WERI-Rb-1 (cell line): ENCODE data around the gene PDGFRB.
A peak's percentile ranks its signal among the peaks of the same experiment; 100 is the strongest.

Experiments
- DNase-seq: peaks from one replicate; pipeline ENCODE4 v3.0.0-alpha.2; 2020
- H3K27ac ChIP-seq: fragments of 250-450 bp; sonication (Bioruptor Pico); 2 replicates; pipeline ENCODE4 v1.5.1; 2020; ENCODE audit warnings: mild to moderate bottlenecking, moderate library complexity
- H3K27me3 ChIP-seq: fragments of 250-450 bp; sonication (Bioruptor Pico); 2 replicates; pipeline ENCODE4 v1.5.1; 2021; ENCODE audit warnings: mild to moderate bottlenecking, low read depth, moderate library complexity; ENCODE audit not compliant: insufficient read depth, severe bottlenecking
- H3K36me3 ChIP-seq: fragments of 250-450 bp; sonication (Bioruptor Pico); 2 replicates; pipeline ENCODE4 v1.5.1; 2020; ENCODE audit warnings: mild to moderate bottlenecking, moderate library complexity
- H3K4me3 ChIP-seq: 2 replicates; pipeline ENCODE4 v1.5.1; 2011; ENCODE audit warnings: low read depth, mild to moderate bottlenecking, control low read depth, low read length
- H3K9me3 ChIP-seq: fragments of 250-450 bp; sonication (Bioruptor Pico); 2 replicates; pipeline ENCODE4 v1.5.1; 2021; ENCODE audit warnings: mild to moderate bottlenecking, moderate library complexity; ENCODE audit not compliant: severe bottlenecking
- TF ChIP-seq, protein P1 (sequence below): IDR thresholded peaks from 2 replicates; pipeline ENCODE4 v1.5.1; 2011; ENCODE audit warnings: low read depth, mild to moderate bottlenecking, control low read depth, inconsistent platforms, low read length

Gene PDGFRB

GRCh38 chr5:150116667-150117400 is 38.8 kb downstream of the PDGFRB start:
- no peak for DNase-seq
- H3K36me3 ChIP-seq = no peaks in the 10 kb centered on the region
- no peaks in the 10 kb centered on the region for H3K27me3 ChIP-seq
- H3K4me3 ChIP-seq = no peak overlapping the region
- H3K27ac ChIP-seq = no peak overlapping the region
- TF ChIP-seq, protein P1, sequence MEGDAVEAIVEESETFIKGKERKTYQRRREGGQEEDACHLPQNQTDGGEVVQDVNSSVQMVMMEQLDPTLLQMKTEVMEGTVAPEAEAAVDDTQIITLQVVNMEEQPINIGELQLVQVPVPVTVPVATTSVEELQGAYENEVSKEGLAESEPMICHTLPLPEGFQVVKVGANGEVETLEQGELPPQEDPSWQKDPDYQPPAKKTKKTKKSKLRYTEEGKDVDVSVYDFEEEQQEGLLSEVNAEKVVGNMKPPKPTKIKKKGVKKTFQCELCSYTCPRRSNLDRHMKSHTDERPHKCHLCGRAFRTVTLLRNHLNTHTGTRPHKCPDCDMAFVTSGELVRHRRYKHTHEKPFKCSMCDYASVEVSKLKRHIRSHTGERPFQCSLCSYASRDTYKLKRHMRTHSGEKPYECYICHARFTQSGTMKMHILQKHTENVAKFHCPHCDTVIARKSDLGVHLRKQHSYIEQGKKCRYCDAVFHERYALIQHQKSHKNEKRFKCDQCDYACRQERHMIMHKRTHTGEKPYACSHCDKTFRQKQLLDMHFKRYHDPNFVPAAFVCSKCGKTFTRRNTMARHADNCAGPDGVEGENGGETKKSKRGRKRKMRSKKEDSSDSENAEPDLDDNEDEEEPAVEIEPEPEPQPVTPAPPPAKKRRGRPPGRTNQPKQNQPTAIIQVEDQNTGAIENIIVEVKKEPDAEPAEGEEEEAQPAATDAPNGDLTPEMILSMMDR = no peak
- no peaks in the 10 kb centered on the region for H3K9me3 ChIP-seq

DNA sequence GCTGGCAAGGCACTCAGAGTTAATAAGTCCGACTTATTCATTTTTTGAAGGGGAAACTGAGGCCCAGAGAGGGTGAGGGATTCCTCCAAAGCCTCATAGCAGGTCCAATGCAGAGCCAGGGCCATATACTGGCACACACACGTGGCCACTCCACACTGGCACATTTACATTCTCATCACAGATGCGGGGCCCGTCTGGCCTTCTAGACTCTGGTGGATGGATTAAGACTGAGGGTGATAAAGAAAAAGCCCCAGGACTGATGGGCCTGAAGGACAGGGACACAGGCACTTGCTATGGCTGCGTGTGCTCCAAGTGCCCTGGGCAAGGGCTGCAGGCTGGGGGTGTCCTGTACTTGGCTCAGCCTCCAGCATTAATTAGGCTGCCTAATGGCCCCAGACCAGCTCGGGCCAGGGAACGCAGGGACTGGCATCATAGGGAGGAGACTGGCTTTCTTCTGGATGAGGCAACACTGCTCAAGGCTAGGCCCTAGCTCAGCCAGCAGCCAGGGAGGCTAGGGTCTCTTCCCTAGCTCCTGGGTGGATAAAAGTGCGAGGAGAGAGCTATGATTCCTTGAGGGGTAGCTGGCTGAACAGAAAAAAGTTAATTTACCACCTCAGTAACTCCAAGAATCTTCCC is 40.8 kb downstream of the PDGFRB start:
- no peak for DNase-seq
- TF ChIP-seq, protein P1 = no peak
- no peaks in the 10 kb centered on the region for H3K27me3 ChIP-seq
- H3K4me3 ChIP-seq = no peak overlapping the region
- no peaks in the 10 kb centered on the region for H3K36me3 ChIP-seq
- no peaks in the 10 kb centered on the region for H3K9me3 ChIP-seq
- H3K27ac ChIP-seq = no peak overlapping the region; the same call in 1 of the 2 replicates

DNA sequence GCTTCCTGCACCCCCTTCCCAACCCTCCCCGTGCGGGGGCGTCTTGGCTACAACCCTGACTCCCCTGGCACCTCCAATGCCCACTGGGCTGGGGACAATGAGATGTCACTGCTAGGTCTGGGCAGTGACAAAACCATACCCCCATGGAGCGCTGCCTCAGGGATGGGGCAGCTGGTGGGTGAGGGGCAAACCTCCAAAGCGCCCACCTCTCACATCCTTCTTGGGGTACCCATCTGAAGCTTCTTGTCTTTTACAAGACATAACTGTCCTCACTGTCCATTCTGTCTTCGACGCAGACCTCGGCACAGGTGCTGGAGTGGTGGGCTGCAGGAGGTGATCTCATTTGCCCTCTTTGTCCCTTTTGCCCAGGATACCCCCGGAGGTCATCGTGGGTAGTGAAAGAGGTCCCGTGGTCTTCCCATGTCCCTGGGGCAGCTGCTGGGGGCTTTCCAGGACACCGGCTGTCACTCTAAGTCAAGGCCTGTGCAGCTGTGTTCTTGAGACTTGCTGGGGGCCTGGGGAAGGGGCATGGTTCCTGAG is 41.5 kb downstream of the PDGFRB start:
- Histone ChIP-seq H3K27ac (no peak overlapping the region; the same call in 1 of the 2 replicates), H3K36me3 (no peaks in the 10 kb centered on the region), H3K27me3 (no peaks in the 10 kb centered on the region), H3K4me3 (no peak overlapping the region), H3K9me3 (no peaks in the 10 kb centered on the region)
- TF ChIP-seq, protein P1 = peak; percentile 38
- no peak for DNase-seq

- H3K27me3 ChIP-seq = no peaks in the 10 kb centered on the region
- no peak overlapping the region for H3K4me3 ChIP-seq
- H3K36me3 ChIP-seq = no peaks in the 10 kb centered on the region
- no peaks in the 10 kb centered on the region for H3K9me3 ChIP-seq
- peak; percentile 48 for DNase-seq
- TF ChIP-seq, protein P1 = no peak
- peak overlapping the region; percentile 55 for H3K27ac ChIP-seq
These were observed 42.4 kb downstream of the PDGFRB start for GRCh38 chr5:150113047-150113744.

GRCh38 chr5:150112201-150113046 is 43.2 kb downstream of the PDGFRB start:
- no peak overlapping the region for H3K4me3 ChIP-seq
- H3K9me3 ChIP-seq = no peaks in the 10 kb centered on the region
- H3K36me3 ChIP-seq = no peaks in the 10 kb centered on the region
- TF ChIP-seq, protein P1 = no peak
- DNase-seq = peak; percentile 47
- peak overlapping the region; percentile 55 for H3K27ac ChIP-seq
- no peaks in the 10 kb centered on the region for H3K27me3 ChIP-seq
